Body of pancreas (tissue), 4 donors: ENCODE results near the gene PRKG1.

ENCODE experiments used
- CTCF ChIP-seq, 7 experiments: fragments of 450-650 bp in 4 of 7; fragments of 200-600 bp in 3 of 7; sonication (generic) in 3 of 7; IDR thresholded peaks; one replicate each; pipeline ENCODE4 v1.5.1; 2016 to 2019; ENCODE audit warnings: antibody characterized with exemption in 7 of 7
- POLR2A ChIP-seq, 3 donors: fragments of 450-650 bp; IDR thresholded peaks; one replicate each; pipeline ENCODE4 v1.6.1; 2016; ENCODE audit warnings: antibody characterized with exemption in 3 of 3, mild to moderate bottlenecking in 2 of 3

GRCh38 chr10:52314822-52315552, 1240.7 kb downstream of the PRKG1 start:
- no peak for TF ChIP-seq CTCF (IDR thresholded peaks at IDR 0.05)
- no peak for TF ChIP-seq POLR2A (IDR thresholded peaks at IDR 0.05)
